GM19395 (cell line): Measurements from ENCODE around the gene SF3A2.

Source experiments
- ATAC-seq: cut with Tn5 transposase; IDR thresholded peaks from one replicate; pipeline ENCODE4 v1.9.1; 2021; ENCODE audit warnings: mild to moderate bottlenecking, moderate library complexity; ENCODE audit not compliant: unreplicated experiment

The SF3A2 gene

GRCh38 chr19:2288818-2289713 is 52.4 kb downstream of the SF3A2 start:
- ATAC-seq, result no peak

DNA sequence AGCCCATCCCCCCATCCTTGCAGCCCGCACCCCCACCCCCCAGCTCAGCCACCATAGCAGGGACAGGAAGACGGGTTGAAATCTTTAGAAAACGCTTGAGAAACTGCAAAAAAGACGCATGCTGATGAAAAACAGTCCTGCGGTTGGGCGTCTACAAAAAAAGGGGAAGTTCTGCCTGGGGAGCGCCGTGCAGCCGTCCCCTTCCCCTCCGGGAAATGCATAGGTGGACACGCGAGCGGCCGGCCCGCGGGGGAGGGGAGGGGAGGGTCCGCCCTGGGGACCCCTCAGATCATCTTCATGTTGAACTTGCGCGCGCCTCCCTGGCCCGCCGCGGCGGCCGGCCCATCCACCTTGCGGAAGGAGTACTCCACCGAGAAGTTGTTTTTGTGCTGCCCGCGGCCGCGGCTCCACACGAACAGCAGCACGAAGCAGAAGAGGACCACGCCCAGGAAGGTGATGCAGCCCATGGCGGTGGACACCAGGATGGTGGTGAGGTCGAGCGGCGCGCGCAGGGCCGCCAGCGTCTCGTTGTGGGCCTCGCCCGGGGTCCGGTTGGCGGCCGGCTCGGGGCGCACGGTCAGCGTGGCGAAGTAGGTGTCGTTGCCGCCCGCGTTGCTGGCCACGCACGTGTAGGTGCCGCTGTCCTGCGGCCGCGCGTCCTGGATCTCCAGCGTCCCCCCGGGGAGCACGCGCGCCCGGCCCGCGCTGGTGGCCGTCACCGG is 53.3 kb downstream of the SF3A2 start:
- no peak for ATAC-seq

GRCh38 chr19:2290441-2291184 is 54.0 kb downstream of the SF3A2 start:
- ATAC-seq, result no peak

GRCh38 chr19:2291185-2291751 is 54.6 kb downstream of the SF3A2 start:
- ATAC-seq, result no peak

- no peak for ATAC-seq
Observed at GRCh38 chr19:2294687-2295335, 58.2 kb downstream of the SF3A2 start.

- ATAC-seq, result no peak
Observed at GRCh38 chr19:2296141-2296540, 59.5 kb downstream of the SF3A2 start.
